Pulmonary artery endothelial cell (primary cell): ENCODE data around the gene IL7R. TPM values are rescaled to one million over a fixed set of nuclear protein-coding genes. Genes with fewer than 3 reads are reported as not detected.
"Not testable (repeated sequence)": the region's sequence is repeated elsewhere in the genome, so short reads cannot be mapped to it uniquely, and the experiment has no call there.

Source experiments
- DNase-seq: peaks from one replicate; pipeline ENCODE4 v3.0.0-alpha.2; 2011; ENCODE audit warnings: low read depth, low spot score
- total RNA-seq: library from RNA; depleted of rRNA; stranded (reverse); fragments of >200 nt; gene quantifications from 2 replicates; pipeline ENCODE4 v1.2.3, GENCODE V29; 2014

The IL7R gene
- total RNA-seq, 1 donor from 2014 or later: 1.2 TPM

- DNase-seq: no peak
Observed at GRCh38 chr5:35838370-35839042, 18.2 kb upstream of the IL7R start.

GRCh38 chr5:35842856-35843255, 13.8 kb upstream of the IL7R start:
- DNase-seq: no peak

- DNase-seq: not testable (repeated sequence)
Observed at GRCh38 chr5:35845508-35845907, 11.2 kb upstream of the IL7R start.

- DNase-seq: no peak
Observed at GRCh38 chr5:35847491-35847890, 9.2 kb upstream of the IL7R start.

GRCh38 chr5:35847961-35848360, 8.7 kb upstream of the IL7R start:
- no peak for DNase-seq

- DNase-seq: no peak
Observed at GRCh38 chr5:35849860-35850259, 6.8 kb upstream of the IL7R start.

- no peak for DNase-seq
Observed at GRCh38 chr5:35850967-35851680, 5.6 kb upstream of the IL7R start.

GRCh38 chr5:35852084-35852734, 4.5 kb upstream of the IL7R start:
- no peak for DNase-seq

- DNase-seq: no peak
Observed at GRCh38 chr5:35852773-35853172, 3.9 kb upstream of the IL7R start.

GRCh38 chr5:35853631-35854030, 3.1 kb upstream of the IL7R start:
- DNase-seq: no peak

- no peak for DNase-seq
Observed at GRCh38 chr5:35854248-35854647, 2.4 kb upstream of the IL7R start.

GRCh38 chr5:35855187-35855586, 1.5 kb upstream of the IL7R start:
- DNase-seq: no peak

- not testable (repeated sequence) for DNase-seq
Observed at GRCh38 chr5:35856186-35856764, 416 bp upstream of the IL7R start.

- DNase-seq: peak; percentile 32
Observed at GRCh38 chr5:35857606-35858205, 1.0 kb downstream of the IL7R start.

- no peak for DNase-seq
Observed at GRCh38 chr5:35859101-35859661, 2.5 kb downstream of the IL7R start.

GRCh38 chr5:35860686-35861085, 4.0 kb downstream of the IL7R start:
- no peak for DNase-seq

GRCh38 chr5:35861718-35862117, 5.0 kb downstream of the IL7R start:
- DNase-seq: no peak

- DNase-seq: no peak
Observed at GRCh38 chr5:35862126-35862525, 5.4 kb downstream of the IL7R start.

GRCh38 chr5:35863159-35863558, 6.5 kb downstream of the IL7R start:
- DNase-seq: no peak

- no peak for DNase-seq
Observed at GRCh38 chr5:35867998-35868397, 11.3 kb downstream of the IL7R start.

- no peak for DNase-seq
Observed at GRCh38 chr5:35869685-35870277, 13.1 kb downstream of the IL7R start.
